ENCODE results near the gene NUP58.

The NUP58 gene

GRCh38 chr13:25378528-25378927, 77.1 kb downstream of the NUP58 start:
- no peak for DNase-seq

- DNase-seq, result no peak
Observed at GRCh38 chr13:25379011-25379410, 77.6 kb downstream of the NUP58 start.

DNA sequence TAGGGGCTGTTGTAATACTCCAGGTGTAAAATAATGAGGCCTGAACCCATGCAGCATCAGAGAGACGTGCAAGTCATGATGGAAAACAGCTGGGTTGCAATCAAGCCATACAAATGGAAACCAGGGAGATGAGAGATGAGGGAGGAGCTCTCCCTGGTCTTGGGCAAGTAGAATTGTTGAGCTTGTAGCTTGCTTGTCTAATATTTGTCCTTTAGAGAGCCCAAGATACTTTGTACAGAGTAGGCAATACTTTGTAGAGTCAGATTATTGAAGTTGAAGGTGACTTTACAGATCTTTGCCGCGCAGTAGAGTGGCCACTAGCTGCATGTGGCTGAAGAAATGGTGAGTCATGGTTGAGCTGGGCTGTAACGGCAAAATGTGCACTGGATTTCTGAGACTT, 78.7 kb downstream of the NUP58 start:
- no peak for DNase-seq

GRCh38 chr13:25380741-25381324, 79.4 kb downstream of the NUP58 start:
- DNase-seq, result no peak

- no peak for DNase-seq
Observed at GRCh38 chr13:25384758-25385410, 83.5 kb downstream of the NUP58 start.

DNA sequence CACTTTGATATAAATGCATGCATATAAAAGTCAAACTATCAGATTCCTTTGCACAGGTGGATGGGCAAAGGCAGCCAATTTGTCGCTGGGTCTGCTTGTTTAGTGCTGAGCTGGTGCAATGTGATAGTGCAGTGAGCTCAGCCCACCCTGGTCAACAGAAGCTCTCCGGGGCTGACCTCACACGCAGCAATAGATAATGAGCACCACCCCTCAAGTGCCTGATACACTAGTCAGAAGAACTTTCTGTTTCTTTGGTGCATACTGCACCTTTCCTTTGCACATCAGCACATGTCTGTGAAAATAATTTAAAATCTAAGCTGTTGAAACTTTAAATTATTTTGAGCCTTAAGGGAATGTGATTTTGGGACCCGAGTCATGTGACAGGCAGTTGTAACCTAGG, 90.5 kb downstream of the NUP58 start:
- DNase-seq, result no peak
